Stimulated activated naive CD8-positive, alpha-beta T cell treated with anti-CD3 and anti-CD28 coated beads, Interleukin-15, Interleukin-2, amounts not matched to agents 100 ng/mL and 50 ng/mL, for 24 hours (primary cell): ENCODE results near the gene CEACAM18.
"Not testable (repeated sequence)": the region's sequence is repeated elsewhere in the genome, so short reads cannot be mapped to it uniquely, and the experiment has no call there.

Experiments
- H3K27ac Mint-ChIP-seq: one replicate; pipeline ENCODE4 v1.8.0; 2021; ENCODE audit warnings: mild to moderate bottlenecking, mixed read lengths
- H3K27me3 Mint-ChIP-seq: one replicate; pipeline ENCODE4 v1.8.0; 2021; ENCODE audit warnings: mixed read lengths
- H3K36me3 Mint-ChIP-seq: one replicate; pipeline ENCODE4 v1.8.0; 2021; ENCODE audit warnings: low read depth, mixed read lengths
- H3K4me1 Mint-ChIP-seq: one replicate; pipeline ENCODE4 v1.8.0; 2021; ENCODE audit warnings: low read depth, mixed read lengths
- H3K4me3 Mint-ChIP-seq: one replicate; pipeline ENCODE4 v1.8.0; 2021; ENCODE audit warnings: mild to moderate bottlenecking, mixed read lengths
- H3K9me3 Mint-ChIP-seq: one replicate; pipeline ENCODE4 v1.8.0; 2021; ENCODE audit warnings: mixed read lengths

Gene CEACAM18

DNA sequence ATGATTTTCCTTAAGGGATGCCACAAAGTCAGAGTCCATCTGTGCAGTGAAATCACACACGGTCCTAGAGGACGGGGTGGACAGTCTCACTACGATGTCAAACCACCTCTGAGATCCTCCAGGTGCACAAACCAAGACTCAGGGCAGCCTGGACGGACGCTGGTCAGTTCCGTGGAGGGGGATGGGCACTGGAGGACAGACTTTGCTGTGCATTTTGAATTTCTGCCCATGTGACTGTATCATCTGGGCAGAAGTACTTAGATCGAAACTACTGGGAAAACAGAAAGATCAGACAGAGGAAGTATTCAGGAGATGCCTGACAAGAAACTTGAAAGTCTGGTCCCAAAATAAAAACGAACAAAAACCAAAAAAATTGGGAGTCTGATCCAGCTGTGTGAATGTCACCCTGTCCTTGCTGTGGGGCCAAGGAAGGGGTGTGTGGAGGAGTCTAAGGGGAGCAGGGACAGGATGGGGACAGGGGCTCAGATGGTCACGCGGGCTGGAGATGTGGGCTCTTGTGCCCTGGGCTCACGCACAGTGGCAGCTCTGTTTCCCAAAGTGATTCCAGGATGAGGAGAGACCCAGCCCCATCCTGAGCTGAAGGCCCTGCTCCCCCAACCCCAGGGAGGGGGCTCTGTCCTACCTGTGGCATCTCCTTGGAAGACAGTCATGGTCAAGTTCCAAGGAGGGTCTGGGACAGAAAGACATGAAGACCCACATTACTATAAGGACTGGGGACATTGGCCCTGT lies 21.6 kb upstream of the CEACAM18 start:
- no peak overlapping the region for H3K27ac Mint-ChIP-seq
- no peaks in the 10 kb centered on the region for H3K36me3 Mint-ChIP-seq
- no peak overlapping the region for H3K4me3 Mint-ChIP-seq
- H3K27me3 Mint-ChIP-seq, result peaks cover 8% of the 10 kb centered on the region
- peaks cover 4% of the 10 kb centered on the region for H3K4me1 Mint-ChIP-seq
- no peaks in the 10 kb centered on the region for H3K9me3 Mint-ChIP-seq

DNA sequence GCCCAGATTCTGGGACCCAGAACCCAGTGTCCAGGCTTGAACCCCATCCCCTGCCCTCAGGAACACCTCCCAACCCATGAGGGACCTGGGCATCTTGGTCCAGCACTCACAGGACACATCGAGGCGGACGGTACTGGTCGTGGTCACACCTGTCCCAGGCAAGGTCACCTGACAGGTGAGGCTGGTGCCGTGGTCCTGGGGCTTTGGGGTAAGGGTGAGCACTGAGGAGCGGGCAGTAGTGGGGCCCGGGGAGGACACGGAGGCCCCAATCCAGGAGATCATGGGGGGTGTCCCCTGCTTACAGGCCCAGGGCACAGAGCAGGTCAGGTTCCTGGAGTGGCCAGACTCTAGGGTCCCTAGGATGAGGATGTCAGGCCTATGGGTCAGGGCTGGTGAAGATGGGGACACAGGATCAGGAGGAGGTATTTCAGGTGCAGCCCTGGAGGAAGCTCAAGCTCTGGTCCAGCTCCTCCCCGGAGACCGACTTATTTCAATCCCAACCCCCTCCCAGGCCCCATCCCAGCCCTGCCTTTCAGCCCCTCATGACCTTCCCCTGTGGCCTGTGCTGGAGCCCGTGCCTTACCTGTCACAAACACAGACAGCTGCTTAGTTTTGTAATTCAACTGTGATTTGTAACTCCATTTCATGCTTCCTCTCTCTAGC lies 20.9 kb upstream of the CEACAM18 start:
- Mint-ChIP-seq H3K27ac (no peak overlapping the region), H3K4me3 (no peak overlapping the region), H3K4me1 (peaks cover 4% of the 10 kb centered on the region), H3K27me3 (peaks cover 8% of the 10 kb centered on the region), H3K36me3 (no peaks in the 10 kb centered on the region), H3K9me3 (no peaks in the 10 kb centered on the region)

DNA sequence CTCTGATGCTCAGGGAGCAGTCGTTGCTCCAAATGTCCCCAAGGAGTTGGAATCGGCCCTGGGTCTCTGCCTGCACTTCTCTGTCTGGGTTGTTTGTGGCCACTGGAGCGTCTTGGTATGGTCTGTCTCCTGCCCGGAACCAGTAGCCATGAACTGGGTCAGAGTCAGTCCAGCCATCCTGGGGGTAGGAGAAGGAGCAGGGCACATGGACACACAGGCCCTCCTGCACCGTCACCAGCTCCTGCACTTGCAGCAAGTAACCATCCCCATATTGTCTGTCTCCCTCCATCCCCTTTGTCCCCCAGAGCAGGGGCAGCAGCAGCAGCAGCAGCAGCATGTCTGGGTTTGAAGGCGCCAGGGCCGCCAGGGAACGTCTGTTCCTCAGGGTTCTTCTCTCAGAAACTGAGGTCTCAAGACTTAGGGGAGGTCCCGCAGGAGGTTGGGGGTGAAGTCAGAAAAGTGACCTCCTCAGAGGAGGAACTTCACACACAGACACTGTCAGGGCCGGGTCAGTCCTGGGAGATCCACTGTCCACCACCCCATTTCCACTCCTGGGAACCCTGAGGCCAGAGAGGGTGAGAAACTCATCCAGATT lies 20.2 kb upstream of the CEACAM18 start, which contains the start of gene SIGLEC8:
TSS of gene SIGLEC8 (minus strand) at position 404 of the 595 bp plus-strand sequence. CDS start at position 337, 67 bp downstream.
- H3K27ac Mint-ChIP-seq, result no peak within 1 kb of the TSS
- peaks cover 13% of the 10 kb centered on the region for H3K27me3 Mint-ChIP-seq

GRCh38 chr19:51458899-51459505 lies 19.3 kb upstream of the CEACAM18 start:
- Mint-ChIP-seq H3K4me1 (peaks cover 13% of the 10 kb centered on the region), H3K4me3 (no peak overlapping the region), H3K36me3 (no peaks in the 10 kb centered on the region), H3K27me3 (peaks cover 18% of the 10 kb centered on the region), H3K27ac (no peak overlapping the region), H3K9me3 (no peaks in the 10 kb centered on the region)

More for the DNA sequence above, 20.2 kb upstream of the CEACAM18 start, which contains the start of gene SIGLEC8:
- Mint-ChIP-seq H3K4me3 (no peak within 1 kb of the TSS), H3K36me3 (no peaks in the 10 kb centered on the region), H3K4me1 (peaks cover 8% of the 10 kb centered on the region), H3K9me3 (no peaks in the 10 kb centered on the region)

- Mint-ChIP-seq H3K4me3 (no peak overlapping the region), H3K27me3 (peaks cover 29% of the 10 kb centered on the region), H3K27ac (no peak overlapping the region), H3K9me3 (no peaks in the 10 kb centered on the region), H3K36me3 (no peaks in the 10 kb centered on the region), H3K4me1 (peaks cover 18% of the 10 kb centered on the region)
These were observed 18.0 kb upstream of the CEACAM18 start for GRCh38 chr19:51460164-51460992.

GRCh38 chr19:51461723-51462161 lies 16.6 kb upstream of the CEACAM18 start:
- Mint-ChIP-seq H3K36me3 (no peaks in the 10 kb centered on the region), H3K4me3 (no peak overlapping the region), H3K4me1 (peaks cover 29% of the 10 kb centered on the region), H3K9me3 (no peaks in the 10 kb centered on the region), H3K27ac (no peak overlapping the region), H3K27me3 (peaks cover 24% of the 10 kb centered on the region)

GRCh38 chr19:51462276-51462675 lies 16.1 kb upstream of the CEACAM18 start:
- H3K4me3 Mint-ChIP-seq, result no peak overlapping the region
- no peaks in the 10 kb centered on the region for H3K36me3 Mint-ChIP-seq
- peaks cover 30% of the 10 kb centered on the region for H3K27me3 Mint-ChIP-seq
- H3K27ac Mint-ChIP-seq, result no peak overlapping the region
- H3K9me3 Mint-ChIP-seq, result no peaks in the 10 kb centered on the region
- H3K4me1 Mint-ChIP-seq, result peaks cover 34% of the 10 kb centered on the region

DNA sequence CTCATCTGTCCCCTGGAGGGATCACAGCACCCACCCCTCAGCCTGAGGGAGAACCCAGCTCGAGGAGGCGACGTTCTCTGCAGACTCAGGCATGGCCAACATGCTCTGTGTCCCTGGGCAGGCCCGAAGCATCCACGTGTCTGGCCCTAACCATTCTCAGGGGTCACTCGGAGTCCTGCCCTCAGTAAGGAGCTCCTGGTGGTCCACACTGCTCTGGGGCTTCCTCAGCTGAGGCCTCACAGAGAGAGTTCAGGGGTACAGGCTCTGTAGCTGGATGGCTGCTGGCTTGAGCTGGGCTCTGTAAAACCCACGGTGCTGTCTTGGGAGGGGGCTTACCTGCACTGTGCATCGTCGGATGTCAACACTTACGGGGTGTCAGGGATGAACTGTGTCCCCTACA lies 15.7 kb upstream of the CEACAM18 start:
- H3K36me3 Mint-ChIP-seq, result no peaks in the 10 kb centered on the region
- H3K27me3 Mint-ChIP-seq, result peaks cover 33% of the 10 kb centered on the region
- H3K9me3 Mint-ChIP-seq, result no peaks in the 10 kb centered on the region
- no peak overlapping the region for H3K4me3 Mint-ChIP-seq
- H3K4me1 Mint-ChIP-seq, result peaks cover 36% of the 10 kb centered on the region
- H3K27ac Mint-ChIP-seq, result no peak overlapping the region

DNA sequence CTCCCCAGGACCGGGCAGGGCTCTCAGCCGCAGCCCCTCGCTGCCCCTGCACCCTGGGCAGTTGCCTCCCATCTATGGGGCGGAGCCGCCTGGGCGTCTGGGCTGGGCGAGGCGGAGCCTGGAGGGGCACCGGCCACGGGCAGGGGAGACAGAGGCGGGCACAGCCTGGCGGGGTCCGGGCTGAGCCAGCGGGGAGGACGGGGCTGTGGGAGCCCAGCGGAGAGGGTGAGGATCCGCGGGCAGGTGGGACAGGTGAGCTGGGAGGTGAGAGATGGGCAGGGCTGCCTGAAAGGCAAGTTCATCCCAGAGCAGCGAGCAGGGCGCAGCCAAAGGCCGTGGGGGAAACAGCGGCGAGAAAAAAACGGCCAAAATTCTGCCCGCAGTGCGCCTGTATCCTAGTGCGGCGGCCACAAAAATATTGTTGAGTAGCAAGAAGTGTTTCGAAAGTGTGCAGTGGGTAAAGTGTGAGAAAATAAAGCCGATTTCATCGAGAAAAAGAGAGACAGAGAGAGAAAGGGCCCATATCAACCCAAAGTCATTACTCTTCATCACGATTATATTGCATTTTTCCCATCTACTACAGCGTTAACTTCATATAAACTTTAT lies 14.3 kb upstream of the CEACAM18 start:
- not testable (repeated sequence) for H3K36me3 Mint-ChIP-seq, H3K27ac Mint-ChIP-seq, H3K9me3 Mint-ChIP-seq
- peaks cover 36% of the 10 kb centered on the region for H3K27me3 Mint-ChIP-seq
- H3K4me1 Mint-ChIP-seq, result peaks cover 48% of the 10 kb centered on the region
- H3K4me3 Mint-ChIP-seq, result peak overlapping the region; percentile 27

GRCh38 chr19:51466723-51467122 lies 11.6 kb upstream of the CEACAM18 start:
- H3K4me1 Mint-ChIP-seq, result peaks cover 49% of the 10 kb centered on the region
- H3K27me3 Mint-ChIP-seq, result peaks cover 36% of the 10 kb centered on the region
- H3K9me3 Mint-ChIP-seq, result no peaks in the 10 kb centered on the region
- no peak overlapping the region for H3K4me3 Mint-ChIP-seq
- no peak overlapping the region for H3K27ac Mint-ChIP-seq
- no peaks in the 10 kb centered on the region for H3K36me3 Mint-ChIP-seq

GRCh38 chr19:51467864-51468544 lies 10.3 kb upstream of the CEACAM18 start:
- Mint-ChIP-seq H3K27me3 (peaks cover 33% of the 10 kb centered on the region), H3K4me1 (peaks cover 59% of the 10 kb centered on the region), H3K36me3 (no peaks in the 10 kb centered on the region), H3K9me3 (no peaks in the 10 kb centered on the region), H3K4me3 (no peak overlapping the region), H3K27ac (no peak overlapping the region)

DNA sequence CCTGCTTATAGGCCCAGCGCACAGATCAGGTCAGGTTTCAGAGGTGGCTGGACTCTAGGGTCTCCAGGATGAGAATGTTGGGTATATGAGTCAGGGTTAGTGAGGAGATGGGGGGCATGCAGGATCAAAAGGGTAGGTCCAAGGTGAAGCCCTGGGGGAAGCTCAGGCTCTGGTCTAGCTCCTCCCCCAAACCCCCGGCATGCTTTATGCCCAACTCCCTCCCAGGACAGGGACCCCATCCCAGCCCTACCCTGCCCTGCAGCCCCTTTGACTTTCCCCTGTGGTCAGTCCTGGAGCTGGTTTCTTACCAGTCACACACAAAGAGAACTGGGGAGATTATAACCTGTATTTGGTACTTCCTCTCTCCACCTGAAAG lies 9.8 kb upstream of the CEACAM18 start:
- Mint-ChIP-seq H3K4me3 (no peak overlapping the region), H3K4me1 (peaks cover 56% of the 10 kb centered on the region), H3K27ac (no peak overlapping the region), H3K27me3 (peaks cover 28% of the 10 kb centered on the region), H3K36me3 (no peaks in the 10 kb centered on the region), H3K9me3 (no peaks in the 10 kb centered on the region)

DNA sequence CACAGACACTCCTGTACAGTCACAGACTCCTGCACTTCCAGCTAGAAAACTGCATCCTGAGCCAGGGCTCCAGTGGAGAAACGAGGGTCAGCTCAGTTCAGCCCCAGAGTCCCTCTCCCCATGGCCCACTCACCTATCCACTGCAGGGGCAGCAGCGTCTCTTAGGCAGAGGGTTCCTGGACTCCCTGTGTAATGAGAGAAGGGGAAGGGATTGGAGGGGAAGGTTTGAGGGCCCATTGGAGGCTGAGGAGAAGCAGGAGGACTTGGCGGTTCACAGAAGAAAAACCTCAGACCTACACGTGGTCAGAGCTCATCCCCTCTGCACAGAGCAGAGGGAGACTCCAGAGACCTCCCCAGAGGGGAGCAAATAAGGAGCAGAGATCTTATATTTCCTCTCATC lies 9.2 kb upstream of the CEACAM18 start:
- Mint-ChIP-seq H3K4me1 (peaks cover 53% of the 10 kb centered on the region), H3K9me3 (no peaks in the 10 kb centered on the region)

More for the DNA sequence above, 9.2 kb upstream of the CEACAM18 start:
- Mint-ChIP-seq H3K27ac (no peak overlapping the region), H3K4me3 (no peak overlapping the region), H3K36me3 (no peaks in the 10 kb centered on the region), H3K27me3 (peaks cover 25% of the 10 kb centered on the region)
